CD14-positive monocyte (primary cell): ENCODE results near the gene CPE. TPM values are rescaled to one million over a fixed set of nuclear protein-coding genes. Genes with fewer than 3 reads are reported as not detected.

Experiments used
- DNase-seq, 3 donors: peaks; one replicate each; pipeline ENCODE4 v3.0.0-alpha.2; 2011 to 2022
- H2AFZ ChIP-seq: 2 replicates; pipeline ENCODE4 v1.6.0; 2012; ENCODE audit warnings: mild to moderate bottlenecking, low read depth, low read length, inconsistent platforms; ENCODE audit not compliant: insufficient read depth, poor library complexity, severe bottlenecking
- H3K27ac ChIP-seq, 2 donors: 1 replicate in 1 of 2; 2 replicates in 1 of 2; pipeline ENCODE4 v1.5.1; 2012 to 2013; ENCODE audit warnings: low read length in 2 of 2, control low read depth in 1 of 2, inconsistent platforms in 1 of 2, low read depth in 1 of 2, mild to moderate bottlenecking in 1 of 2
- H3K27me3 ChIP-seq, 2 donors: one replicate each; pipeline versions ENCODE4 v1.6.0 to v1.6.1; 2011 to 2013; ENCODE audit warnings: low read length in 2 of 2; ENCODE audit not compliant: control insufficient read depth in 2 of 2, insufficient read depth in 2 of 2
- H3K36me3 ChIP-seq, 2 donors: replicated peaks in 1 of 2; 1 replicate in 1 of 2; 2 replicates in 1 of 2; pipeline versions ENCODE4 v1.5.1 to v1.6.1; 2012 to 2013; ENCODE audit warnings: low read length in 2 of 2, control low read depth in 1 of 2, inconsistent platforms in 1 of 2, mild to moderate bottlenecking in 1 of 2; ENCODE audit not compliant: insufficient read depth in 2 of 2, control insufficient read depth in 1 of 2
- H3K4me1 ChIP-seq, 2 donors: 1 replicate in 1 of 2; 2 replicates in 1 of 2; pipeline versions ENCODE4 v1.5.1 to v1.6.1; 2012 to 2013; ENCODE audit warnings: low read length in 2 of 2, control low read depth in 1 of 2, inconsistent platforms in 1 of 2, mild to moderate bottlenecking in 1 of 2, moderate library complexity in 1 of 2; ENCODE audit not compliant: insufficient read depth in 2 of 2, control insufficient read depth in 1 of 2
- H3K4me2 ChIP-seq: replicated peaks from 2 replicates; pipeline ENCODE3; 2012; ENCODE audit warnings: low read length, moderate library complexity, mild to moderate bottlenecking; ENCODE audit not compliant: poor library complexity, severe bottlenecking; ENCODE audit errors: extremely low read depth
- H3K4me3 ChIP-seq, 3 experiments: fragments of 200-600 bp in 1 of 3; sonication (generic) in 1 of 3; replicated peaks in 1 of 3; 1 replicate in 2 of 3; 2 replicates in 1 of 3; pipeline ENCODE4 v1.5.1; 2011 to 2013; ENCODE audit warnings: low read length in 3 of 3, mild to moderate bottlenecking in 3 of 3, control low read depth in 2 of 3, low read depth in 2 of 3, inconsistent platforms in 1 of 3, moderate library complexity in 1 of 3
- H3K79me2 ChIP-seq: 2 replicates; pipeline ENCODE4 v1.6.0; 2012; ENCODE audit warnings: mild to moderate bottlenecking, control low read depth, inconsistent platforms, low read length, moderate library complexity; ENCODE audit not compliant: insufficient read depth
- H3K9ac ChIP-seq: 2 replicates; pipeline ENCODE4 v1.6.0; 2017; ENCODE audit warnings: low read length, mild to moderate bottlenecking; ENCODE audit not compliant: insufficient read depth, poor library complexity, severe bottlenecking
- H3K9me3 ChIP-seq, 2 donors: replicated peaks in 1 of 2; 1 replicate in 1 of 2; 2 replicates in 1 of 2; pipeline versions ENCODE4 v1.5.1 to v1.6.1; 2012 to 2013; ENCODE audit warnings: low read length in 2 of 2, control low read depth in 1 of 2; ENCODE audit not compliant: control insufficient read depth in 1 of 2, insufficient read depth in 1 of 2
- H4K20me1 ChIP-seq: 2 replicates; pipeline ENCODE4 v1.6.0; 2012; ENCODE audit warnings: mild to moderate bottlenecking, low read length, control low read depth, moderate library complexity; ENCODE audit not compliant: insufficient read depth
- H3K27ac Mint-ChIP-seq, 7 donors: one replicate each; pipeline ENCODE4 v1.8.0; 2020; ENCODE audit warnings: mild to moderate bottlenecking in 7 of 7, mixed read lengths in 7 of 7, moderate library complexity in 6 of 7, inconsistent platforms in 2 of 7
- H3K27me3 Mint-ChIP-seq, 3 donors: one replicate each; pipeline ENCODE4 v1.8.0; 2021 to 2022; ENCODE audit warnings: low read depth in 3 of 3, mild to moderate bottlenecking in 3 of 3, mixed read lengths in 3 of 3, moderate library complexity in 3 of 3, inconsistent platforms in 1 of 3
- H3K36me3 Mint-ChIP-seq, 2 donors: one replicate each; pipeline ENCODE4 v1.8.0; 2020; ENCODE audit warnings: mixed read lengths in 2 of 2, inconsistent platforms in 1 of 2, mild to moderate bottlenecking in 1 of 2
- H3K4me1 Mint-ChIP-seq: one replicate; pipeline ENCODE4 v1.8.0; 2020; ENCODE audit warnings: mild to moderate bottlenecking, mixed read lengths
- H3K4me3 Mint-ChIP-seq, 2 donors: one replicate each; pipeline ENCODE4 v1.8.0; 2020; ENCODE audit warnings: mild to moderate bottlenecking in 2 of 2, mixed read lengths in 2 of 2, moderate library complexity in 1 of 2
- H3K9me3 Mint-ChIP-seq, 7 donors: one replicate each; pipeline ENCODE4 v1.8.0; 2020 to 2022; ENCODE audit warnings: mixed read lengths in 7 of 7, mild to moderate bottlenecking in 6 of 7, moderate library complexity in 6 of 7, inconsistent platforms in 2 of 7
- WGBS: methylation state at CpG from one replicate; pipeline ENCODE4 v1.1.5; 2013; ENCODE audit warnings: missing lambda C conversion rate; ENCODE audit not compliant: insufficient coverage; 5-methylcytosine and 5-hydroxymethylcytosine counted together
- intact Hi-C, 2 donors: fragments of 100-400 bp; cut with micrococcal nuclease; formaldehyde crosslinking; loops; one replicate each; pipeline versions ENCODE4 v1.15.0 to v1.15.1; 2023
- polyA plus RNA-seq, 3 donors: library from polyadenylated mRNA; depleted of rRNA in 1 of 3; unstranded in 2 of 3; stranded (reverse) in 1 of 3; fragments of 300-500 nt in 2 of 3; fragments of >200 nt in 1 of 3; fragmentation: Illumina TruSeq in 2 of 3; gene quantifications; 1 replicate in 2 of 3; 2 replicates in 1 of 3; pipeline ENCODE4 v1.2.3, GENCODE V29; 2012 to 2021
- TF ChIP-seq, protein P1 (sequence below): fragments of 200-600 bp; IDR thresholded peaks from one replicate; pipeline ENCODE4 v1.8.0; 2022; ENCODE audit warnings: antibody characterized with exemption, mild to moderate bottlenecking

Gene CPE
- polyA plus RNA-seq, 3 donors: 0.09 to 0.13 TPM; not detected in 1

- no CpG with 5 or more reads among the region's 2 CpGs for WGBS
- intact Hi-C loops: no loop called here
- H3K9ac ChIP-seq: no peak overlapping the region
- H3K9me3 ChIP-seq: no peaks in the 10 kb centered on the region
- H4K20me1 ChIP-seq: no peaks in the 10 kb centered on the region
- H3K4me1 Mint-ChIP-seq: no peaks in the 10 kb centered on the region
- H3K79me2 ChIP-seq: no peaks in the 10 kb centered on the region
- H3K4me1 ChIP-seq: no peaks in the 10 kb centered on the region
- no peak overlapping the region for H3K4me3 ChIP-seq
- no peak overlapping the region for H2AFZ ChIP-seq
- H3K27ac Mint-ChIP-seq: no peak overlapping the region
- no peak overlapping the region for H3K27ac ChIP-seq
- TF ChIP-seq, protein P1, sequence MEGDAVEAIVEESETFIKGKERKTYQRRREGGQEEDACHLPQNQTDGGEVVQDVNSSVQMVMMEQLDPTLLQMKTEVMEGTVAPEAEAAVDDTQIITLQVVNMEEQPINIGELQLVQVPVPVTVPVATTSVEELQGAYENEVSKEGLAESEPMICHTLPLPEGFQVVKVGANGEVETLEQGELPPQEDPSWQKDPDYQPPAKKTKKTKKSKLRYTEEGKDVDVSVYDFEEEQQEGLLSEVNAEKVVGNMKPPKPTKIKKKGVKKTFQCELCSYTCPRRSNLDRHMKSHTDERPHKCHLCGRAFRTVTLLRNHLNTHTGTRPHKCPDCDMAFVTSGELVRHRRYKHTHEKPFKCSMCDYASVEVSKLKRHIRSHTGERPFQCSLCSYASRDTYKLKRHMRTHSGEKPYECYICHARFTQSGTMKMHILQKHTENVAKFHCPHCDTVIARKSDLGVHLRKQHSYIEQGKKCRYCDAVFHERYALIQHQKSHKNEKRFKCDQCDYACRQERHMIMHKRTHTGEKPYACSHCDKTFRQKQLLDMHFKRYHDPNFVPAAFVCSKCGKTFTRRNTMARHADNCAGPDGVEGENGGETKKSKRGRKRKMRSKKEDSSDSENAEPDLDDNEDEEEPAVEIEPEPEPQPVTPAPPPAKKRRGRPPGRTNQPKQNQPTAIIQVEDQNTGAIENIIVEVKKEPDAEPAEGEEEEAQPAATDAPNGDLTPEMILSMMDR: no peak
- H3K4me3 Mint-ChIP-seq: no peak overlapping the region
- H3K4me2 ChIP-seq: no peak overlapping the region
- H3K27me3 ChIP-seq: no peaks in the 10 kb centered on the region
- H3K36me3 ChIP-seq: no peaks in the 10 kb centered on the region
- H3K9me3 Mint-ChIP-seq: peaks cover 0 to 2% (median 0%) of the 10 kb centered on the region in 7 donors
- peaks cover 3 to 5% (median 5%) of the 10 kb centered on the region in 3 donors for H3K27me3 Mint-ChIP-seq
- no peaks in the 10 kb centered on the region for H3K36me3 Mint-ChIP-seq
- no peak for DNase-seq
Observed at GRCh38 chr4:165393704-165394103, 14.9 kb downstream of the CPE start.

DNA sequence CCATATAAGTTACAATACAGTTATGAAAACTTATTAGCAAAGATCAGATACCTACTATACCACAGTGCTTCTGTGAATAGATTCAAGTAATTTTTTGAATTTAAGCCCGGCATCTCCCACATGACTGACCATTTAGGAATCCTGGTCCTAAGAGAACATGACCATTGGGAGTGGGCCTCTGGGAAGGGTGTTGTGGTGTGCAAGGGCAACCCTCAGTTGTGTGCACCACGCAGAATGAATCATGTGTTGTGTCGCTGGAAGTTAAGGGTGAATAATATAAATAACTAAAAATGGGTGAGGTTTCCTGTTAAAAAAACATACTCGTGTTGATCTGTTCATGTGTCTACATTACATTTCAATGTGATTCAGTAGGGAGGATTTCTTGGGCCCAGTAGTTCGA lies 15.5 kb downstream of the CPE start:
- H3K27ac ChIP-seq: no peak overlapping the region
- H3K9ac ChIP-seq: no peak overlapping the region
- H3K9me3 Mint-ChIP-seq: peaks cover 0 to 2% (median 0%) of the 10 kb centered on the region in 7 donors
- H3K4me2 ChIP-seq: no peak overlapping the region
- no peaks in the 10 kb centered on the region for H3K4me1 ChIP-seq
- H3K27me3 Mint-ChIP-seq: peaks cover 3 to 5% (median 5%) of the 10 kb centered on the region in 3 donors
- DNase-seq: no peak
- no peaks in the 10 kb centered on the region for H3K27me3 ChIP-seq
- H3K36me3 ChIP-seq: no peaks in the 10 kb centered on the region
- H3K27ac Mint-ChIP-seq: no peak overlapping the region
- no peaks in the 10 kb centered on the region for H3K4me1 Mint-ChIP-seq
- intact Hi-C loops: no loop called here
- H3K79me2 ChIP-seq: no peaks in the 10 kb centered on the region
- no peaks in the 10 kb centered on the region for H3K9me3 ChIP-seq
- H3K4me3 ChIP-seq: no peak overlapping the region
- WGBS: 93% methylated on average over 3 of the region's 5 CpGs
- no peaks in the 10 kb centered on the region for H3K36me3 Mint-ChIP-seq
- H2AFZ ChIP-seq: no peak overlapping the region
- H4K20me1 ChIP-seq: no peaks in the 10 kb centered on the region
- H3K4me3 Mint-ChIP-seq: no peak overlapping the region
- TF ChIP-seq, protein P1: no peak
